ENCODE measurements around the gene PPP1R1B.

The PPP1R1B gene

DNA sequence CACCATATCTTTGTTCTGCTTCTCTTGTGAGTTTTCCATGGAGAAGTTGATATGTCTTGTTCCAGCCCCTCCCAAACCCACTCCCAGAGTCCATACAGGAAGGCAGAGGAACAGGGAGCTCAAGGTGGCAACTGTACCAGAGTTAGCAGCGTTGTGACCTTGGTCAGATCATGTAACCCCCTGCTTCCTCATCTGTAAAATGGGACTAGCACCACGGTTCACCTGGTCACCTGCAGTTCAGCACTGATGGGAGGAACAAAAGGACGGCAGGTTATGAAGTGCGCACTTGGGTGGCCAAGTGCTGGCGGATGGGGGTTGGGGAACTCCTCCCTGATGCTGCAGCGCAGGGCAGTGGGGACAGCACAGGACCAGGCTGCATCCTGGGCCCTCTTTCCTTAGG is 11.3 kb upstream of the PPP1R1B start:
- no peak for DNase-seq (ENCODE audit: low spot score)

DNA sequence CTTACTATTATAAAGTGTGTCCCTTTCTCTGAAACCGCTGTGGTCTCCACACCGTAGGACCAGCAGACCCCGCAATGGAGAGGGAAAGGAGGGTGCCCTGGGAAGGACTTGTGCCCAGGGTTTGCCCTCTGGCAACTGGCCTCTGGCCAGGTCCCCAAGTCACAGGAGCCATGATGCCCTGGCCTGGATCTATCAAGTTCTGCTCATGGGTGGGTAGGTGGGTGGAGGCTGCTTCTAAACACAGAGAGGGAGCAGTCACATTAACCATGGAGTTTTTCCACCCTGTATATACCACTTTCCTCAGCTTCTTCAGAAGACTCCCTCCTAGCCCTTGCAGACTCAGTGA is 9.7 kb upstream of the PPP1R1B start:
- no peak for DNase-seq (ENCODE audit: low spot score)

DNA sequence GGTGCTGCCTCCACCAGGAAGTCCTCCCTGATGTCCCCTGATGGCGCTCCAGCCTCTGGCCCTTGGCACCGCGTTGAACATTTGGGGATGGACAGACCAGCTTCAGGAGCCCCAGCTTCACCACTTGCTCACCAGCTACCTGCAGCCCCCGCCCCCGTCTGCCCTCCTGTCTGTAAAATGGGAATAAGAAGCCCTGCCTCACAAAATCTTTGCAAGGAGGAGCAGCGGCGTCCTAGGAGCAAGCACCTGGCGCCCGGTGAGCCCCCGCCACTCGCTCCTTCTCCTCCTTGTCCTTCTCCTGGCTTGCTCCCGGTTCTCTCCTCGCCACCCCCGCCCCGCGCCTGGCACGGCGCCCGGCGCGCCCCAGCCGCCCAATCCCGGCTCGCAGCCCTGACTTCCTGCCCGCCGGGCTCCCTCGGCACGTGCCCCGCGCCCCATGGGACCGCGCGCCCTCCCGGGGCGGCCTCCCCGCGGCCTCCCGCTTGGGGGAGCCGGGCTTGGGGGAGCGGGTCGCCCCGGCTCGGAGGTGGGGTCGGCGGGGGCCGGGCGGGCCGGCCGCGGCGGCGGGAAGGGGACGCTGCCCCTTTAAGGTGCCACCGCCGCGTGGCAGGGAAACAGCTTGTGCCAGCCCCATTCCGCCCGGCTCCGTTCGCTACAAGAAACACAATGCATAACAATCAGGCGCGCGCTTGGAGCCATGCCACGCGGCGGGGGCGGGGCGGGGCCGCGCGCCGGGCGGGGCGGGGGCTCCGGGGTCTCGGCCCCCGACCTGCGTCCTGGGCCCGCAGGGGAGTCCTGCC is 9.1 kb upstream of the PPP1R1B start:
- peak; percentile 77 for DNase-seq (ENCODE audit: low spot score)

DNA sequence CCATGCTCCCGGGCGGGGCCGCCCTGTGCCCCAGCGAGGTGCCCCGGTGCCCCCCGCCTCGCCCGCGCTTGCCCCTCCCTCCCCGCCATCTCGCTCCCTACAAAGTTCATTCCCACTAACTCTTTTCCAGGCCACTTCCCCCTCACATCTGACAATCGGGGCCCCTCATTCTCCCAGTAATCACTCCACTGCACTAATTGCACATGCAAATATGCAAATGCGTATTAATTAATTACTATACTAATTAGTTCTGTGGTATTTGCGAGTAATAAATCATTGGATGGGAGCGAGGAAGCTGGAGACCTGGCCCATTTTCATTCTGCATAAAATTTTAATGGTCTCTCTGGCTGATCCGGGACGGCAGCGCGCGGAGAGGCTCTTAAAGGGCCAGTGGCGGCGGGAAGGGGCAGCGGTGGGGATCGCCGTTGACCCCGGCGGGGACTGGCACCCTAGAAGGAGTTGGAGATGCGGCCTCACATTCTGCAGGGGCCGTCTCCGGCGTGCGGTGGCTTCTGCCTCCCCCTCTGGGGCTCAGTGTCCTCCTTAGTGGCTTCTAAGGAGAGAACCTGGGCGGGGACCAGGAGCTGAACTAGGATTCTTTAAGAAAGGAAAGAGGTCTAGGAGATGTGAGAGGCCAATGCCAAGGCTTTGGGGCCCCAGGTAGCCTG is 8.4 kb upstream of the PPP1R1B start:
- peak; percentile 50 for DNase-seq (ENCODE audit: low spot score)

DNA sequence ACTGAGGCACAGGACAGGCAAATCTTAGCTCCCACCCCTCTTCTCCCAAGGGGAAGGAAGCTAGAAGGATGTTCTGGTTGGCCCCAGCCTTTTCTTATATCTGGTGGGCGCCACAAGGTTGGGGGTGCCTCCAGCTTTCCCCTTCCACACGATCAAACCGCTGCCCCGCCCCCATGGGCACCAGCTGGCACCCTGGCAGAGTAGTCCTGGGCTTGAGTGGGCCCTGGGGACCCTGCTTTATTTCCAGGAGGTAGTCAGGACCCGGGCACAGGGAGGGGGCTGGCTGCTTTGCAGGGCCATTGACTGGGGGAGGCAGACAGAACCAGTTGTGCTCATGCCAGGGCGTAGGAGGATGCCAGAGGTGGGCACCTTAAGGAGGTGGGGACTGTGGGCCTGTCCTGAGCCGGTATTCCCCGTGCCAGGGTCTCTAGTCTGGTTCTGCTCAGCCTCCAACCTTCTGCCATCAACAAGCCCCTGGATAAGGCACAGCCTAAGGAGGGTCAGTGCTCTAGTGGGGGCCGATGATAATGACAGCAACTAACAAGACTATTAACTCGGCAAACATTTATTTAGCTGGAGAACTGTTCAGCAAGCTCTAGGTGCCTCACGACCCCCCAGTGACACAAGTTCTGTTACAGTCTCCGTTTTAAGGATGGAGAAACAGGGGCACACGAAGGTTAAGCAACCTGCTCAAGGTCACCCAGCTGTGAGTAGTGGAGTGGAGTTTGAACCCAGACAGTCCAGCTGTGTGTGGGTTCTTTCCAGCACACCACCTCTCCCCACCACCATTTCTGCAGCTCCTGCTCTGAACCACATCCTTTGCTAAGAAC is 7.6 kb upstream of the PPP1R1B start:
- DNase-seq (ENCODE audit: low spot score), result no peak

DNA sequence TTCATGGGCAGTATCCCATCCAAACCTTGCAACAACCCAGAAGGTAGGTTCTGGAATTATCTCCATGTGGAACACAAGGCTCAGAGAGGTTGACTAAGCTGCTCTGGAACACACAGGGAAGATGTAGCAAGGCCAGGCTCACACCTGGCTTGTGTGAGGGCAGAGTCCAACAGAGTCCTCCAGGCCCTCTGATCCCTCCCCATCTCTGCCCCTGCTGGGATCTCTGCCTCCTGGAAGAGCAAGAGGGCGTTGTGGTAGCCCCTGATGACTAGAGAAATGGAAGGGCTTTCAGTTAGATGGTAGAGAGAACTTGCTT is 7.0 kb upstream of the PPP1R1B start:
- DNase-seq (ENCODE audit: low spot score), result no peak

DNA sequence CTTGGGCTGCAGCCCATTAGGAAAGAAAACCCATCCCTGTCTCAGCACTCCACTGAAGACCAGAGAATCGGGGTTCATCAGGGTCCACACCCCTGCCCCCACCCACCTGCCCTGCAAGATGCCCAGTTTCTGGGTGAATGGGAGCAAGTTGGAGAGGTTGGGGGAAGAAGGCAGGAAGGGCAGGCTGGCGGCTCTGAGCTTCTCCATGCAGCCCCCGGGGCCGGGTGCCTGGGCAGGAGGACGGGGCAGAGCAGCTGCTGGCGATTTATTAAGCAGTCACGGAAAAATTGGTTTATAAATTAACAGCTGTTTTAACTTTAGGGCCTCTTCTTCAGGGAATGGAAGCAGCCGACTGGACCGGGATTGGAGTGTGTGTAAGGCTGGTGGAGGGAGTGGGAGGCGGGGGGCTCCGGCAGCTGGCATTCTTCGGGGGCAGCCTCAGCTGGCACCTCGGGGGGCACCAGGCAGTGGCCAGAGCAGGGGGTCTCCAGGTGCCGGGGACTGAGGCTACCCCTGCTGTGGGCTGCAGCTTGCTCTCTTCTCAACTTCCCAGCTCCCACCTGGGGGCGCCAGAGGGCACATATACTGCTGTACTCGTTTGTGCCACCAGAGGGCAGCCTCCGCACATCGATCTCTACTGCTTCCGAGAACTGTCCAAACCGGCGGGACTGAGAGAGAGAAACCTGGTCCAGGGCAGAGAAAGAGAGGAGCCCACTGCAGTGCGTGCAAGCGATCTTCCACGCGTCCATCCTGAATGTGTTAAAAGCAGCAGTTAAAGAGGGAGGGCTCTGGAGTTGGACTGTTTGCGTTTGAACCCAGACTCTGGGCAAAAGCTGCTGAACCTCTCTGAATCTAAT is 5.0 kb upstream of the PPP1R1B start:
- DNase-seq (ENCODE audit: low spot score), result peak; percentile 78

DNA sequence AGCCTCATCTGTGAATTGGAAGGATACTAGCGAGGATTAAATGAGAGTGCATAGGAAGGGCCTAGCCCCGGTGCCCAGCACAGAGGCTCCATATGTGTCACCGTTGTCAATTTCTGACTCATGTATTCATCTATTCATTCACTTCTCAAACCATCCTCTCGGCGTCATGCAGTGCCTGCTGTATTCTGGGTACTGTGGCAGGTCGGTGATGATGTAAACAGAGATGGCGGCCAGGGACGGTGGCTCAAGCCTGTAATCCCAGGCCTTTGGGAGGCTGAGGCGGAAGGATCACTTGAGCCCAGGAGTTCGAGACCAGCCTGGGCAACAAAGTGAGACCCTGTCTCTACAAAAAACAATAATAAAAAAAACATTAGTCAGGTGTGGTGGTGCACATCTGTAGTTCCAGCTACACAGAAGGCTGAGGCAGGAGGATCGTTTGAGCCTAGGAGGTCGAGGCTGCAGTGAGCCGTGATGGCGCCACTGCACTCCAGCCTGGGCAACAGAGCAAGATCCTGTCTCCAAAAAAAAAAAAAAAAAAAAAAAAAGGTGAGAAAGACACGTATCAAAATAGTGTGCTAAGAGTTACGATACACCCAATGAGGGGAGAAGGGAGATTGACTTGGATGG is 4.3 kb upstream of the PPP1R1B start:
- no peak for DNase-seq (ENCODE audit: low spot score)

DNA sequence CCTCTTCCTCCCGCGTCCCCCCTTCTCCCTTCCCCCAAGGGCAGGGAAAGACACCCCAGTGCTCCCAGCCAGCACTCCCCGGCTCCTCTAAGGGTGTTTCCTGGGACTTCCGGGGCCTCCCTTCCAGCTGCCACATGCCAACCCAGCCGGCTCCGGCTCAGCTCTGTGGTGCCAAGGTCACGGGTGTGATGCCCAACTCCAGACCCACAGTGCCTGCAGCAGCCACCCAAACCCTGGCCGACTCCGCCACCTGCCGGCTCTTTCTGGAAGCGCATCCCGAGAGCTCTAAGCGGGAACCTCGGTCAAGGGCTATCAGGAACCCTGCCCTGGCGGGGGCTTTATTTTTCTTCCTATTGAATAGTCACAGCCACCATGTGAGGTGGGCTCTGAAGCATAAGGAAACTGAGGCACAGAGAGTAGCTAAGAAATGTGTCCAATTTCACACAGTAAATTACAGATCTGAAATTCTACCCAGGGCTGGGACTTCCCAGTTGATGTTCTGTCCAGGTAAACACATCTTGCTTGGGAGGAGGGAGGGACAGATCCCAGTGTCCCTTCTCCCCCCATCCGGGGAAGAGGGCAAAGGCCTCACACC is 3.3 kb upstream of the PPP1R1B start:
- peak; percentile 73 for DNase-seq (ENCODE audit: low spot score)

DNA sequence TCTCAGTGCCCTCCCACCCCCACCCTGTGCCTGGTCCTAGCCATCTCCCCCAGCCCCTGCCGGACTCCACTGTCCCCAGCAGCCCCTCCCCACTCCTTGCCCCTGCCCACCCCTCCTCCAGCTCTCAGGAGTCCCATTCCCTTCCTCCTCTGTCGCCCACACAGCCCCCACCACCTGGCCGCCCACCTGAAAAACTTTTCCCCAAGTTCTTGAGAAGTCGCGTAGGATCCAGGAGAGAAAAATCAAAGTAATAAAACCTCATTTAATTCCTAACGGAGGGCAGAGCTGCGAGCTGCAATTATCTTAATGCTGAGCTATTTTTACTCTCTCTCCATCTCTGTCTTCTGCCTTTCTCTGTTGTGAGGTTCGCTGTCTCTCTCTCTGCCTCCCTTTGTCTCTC is 2.4 kb upstream of the PPP1R1B start:
- DNase-seq (ENCODE audit: low spot score), result no peak

DNA sequence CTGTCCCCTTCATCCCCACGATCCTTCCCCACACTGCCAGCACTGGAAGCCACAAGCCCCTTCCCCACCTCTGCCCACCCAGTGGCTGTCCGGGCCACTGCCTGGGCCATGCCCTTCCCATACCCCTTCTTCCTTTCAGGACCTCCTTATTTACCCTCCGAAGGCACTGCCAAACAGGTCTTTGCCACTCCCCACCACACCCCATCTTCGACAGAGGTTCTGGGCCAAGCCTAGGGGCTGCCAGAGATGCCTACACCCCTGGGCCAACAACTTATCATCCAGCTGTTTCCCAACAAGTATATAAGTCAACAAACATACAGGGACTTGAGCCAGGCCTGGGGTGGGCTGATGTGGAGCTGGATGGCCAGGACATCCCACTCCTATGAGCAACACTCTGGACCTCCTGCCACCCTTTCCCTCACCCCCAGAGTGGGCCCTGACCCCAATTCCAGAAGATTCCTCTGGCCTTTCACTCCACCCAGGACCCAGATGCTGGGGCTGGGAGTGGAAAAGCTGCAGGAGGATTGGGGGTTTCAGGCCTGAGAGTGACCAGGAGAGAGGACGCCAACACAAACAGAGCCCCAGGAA is 1.5 kb upstream of the PPP1R1B start:
- no peak for DNase-seq (ENCODE audit: low spot score)

DNA sequence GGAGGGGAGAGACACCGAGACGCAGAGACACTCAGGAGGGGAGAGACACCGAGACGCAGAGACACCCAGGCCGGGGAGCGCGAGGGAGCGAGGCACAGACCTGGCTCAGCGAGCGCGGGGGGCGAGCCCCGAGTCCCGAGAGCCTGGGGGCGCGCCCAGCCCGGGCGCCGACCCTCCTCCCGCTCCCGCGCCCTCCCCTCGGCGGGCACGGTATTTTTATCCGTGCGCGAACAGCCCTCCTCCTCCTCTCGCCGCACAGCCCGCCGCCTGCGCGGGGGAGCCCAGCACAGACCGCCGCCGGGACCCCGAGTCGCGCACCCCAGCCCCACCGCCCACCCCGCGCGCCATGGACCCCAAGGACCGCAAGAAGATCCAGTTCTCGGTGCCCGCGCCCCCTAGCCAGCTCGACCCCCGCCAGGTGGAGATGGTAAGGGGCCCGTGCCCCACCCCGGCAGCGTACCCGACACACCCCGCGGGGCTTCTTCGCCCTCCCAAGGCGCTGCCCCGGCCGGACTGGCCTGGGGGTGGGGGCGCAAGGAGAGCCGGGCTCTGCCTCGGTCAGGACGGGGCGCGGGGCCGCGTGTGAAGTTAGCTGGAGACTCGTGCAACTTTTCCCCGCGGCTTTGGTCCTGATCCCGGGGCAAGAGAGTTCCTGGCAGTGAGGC is 427 bp downstream of the PPP1R1B start:
- no peak for DNase-seq (ENCODE audit: low spot score)

DNA sequence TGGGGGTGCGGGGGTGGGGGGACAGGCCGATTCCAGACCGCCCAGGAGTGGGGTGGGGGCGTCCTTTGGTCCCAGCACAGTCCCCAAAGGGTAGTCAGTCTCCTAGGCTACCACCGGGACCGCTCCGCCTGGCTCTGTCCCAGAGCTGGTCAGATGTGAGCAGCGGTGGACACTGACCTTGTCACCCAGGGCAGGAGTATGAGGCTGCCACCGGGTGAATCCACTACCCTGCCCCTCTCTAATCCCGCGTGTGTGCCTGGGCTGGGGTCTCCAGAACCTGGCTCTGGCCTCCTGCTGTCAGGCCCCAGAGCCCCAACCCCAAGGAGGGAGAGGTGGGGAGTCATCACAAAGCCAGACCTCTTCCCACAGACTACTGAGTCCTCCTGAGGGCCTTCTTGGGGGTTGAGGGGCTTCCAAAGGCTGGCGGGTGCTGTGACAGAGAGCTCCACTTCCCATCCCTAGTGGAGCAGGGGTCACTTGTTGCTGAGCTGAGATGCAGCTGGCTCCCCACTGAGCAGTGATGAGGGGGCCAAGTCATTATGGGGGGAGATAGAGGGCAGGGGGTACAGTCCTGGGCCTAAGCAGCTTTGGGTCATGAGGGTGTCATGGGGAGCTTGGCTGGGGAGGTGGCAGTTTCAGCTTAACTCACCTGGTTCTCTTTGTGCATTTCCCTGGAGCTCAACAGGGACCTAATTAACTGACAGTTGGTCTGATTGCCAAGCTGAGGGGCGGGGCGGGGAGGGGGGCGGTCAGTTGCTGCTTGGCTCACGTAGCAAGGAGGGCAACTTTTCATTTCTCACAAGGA is 1.2 kb downstream of the PPP1R1B start:
- DNase-seq (ENCODE audit: low spot score), result no peak

DNA sequence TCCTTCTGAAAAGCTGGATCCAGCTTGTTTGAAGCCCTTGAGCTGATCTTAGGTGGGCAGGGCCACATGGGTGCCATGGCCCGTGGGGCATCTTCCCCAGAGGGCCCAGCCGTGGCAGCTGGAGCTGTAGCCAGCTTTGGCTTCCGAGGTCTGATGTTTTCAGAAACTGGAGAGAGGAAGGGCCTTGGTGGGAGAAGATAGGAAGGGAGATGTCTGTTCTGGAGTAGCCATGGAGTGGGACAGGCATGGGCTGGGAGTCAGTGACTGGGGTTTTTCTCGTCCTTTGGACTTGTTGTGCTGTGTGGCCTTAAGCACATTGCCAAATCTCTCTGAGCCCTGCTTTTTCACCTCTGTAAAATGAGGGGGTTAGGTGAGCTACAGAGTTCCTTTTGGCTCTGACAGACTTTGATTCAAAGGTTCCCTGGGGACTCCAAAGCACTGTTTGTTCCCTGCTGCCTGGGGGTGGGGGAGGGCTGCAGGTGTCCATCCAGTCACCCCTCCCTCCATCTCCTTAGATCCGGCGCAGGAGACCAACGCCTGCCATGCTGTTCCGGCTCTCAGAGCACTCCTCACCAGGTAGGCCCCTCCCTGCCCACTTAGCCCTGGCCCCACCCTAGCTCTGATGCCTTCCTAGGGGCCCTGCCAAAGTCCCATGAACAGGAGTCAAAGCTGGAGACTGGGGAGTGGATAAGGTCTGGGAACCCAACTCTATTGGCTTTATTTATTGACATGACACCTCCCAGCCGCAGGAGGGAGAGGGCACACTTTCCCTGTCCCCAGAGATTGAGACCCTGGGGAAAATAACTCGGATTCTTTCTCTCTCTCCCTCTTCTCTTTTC is 2.1 kb downstream of the PPP1R1B start:
- peak; percentile 56 for DNase-seq (ENCODE audit: low spot score)

DNA sequence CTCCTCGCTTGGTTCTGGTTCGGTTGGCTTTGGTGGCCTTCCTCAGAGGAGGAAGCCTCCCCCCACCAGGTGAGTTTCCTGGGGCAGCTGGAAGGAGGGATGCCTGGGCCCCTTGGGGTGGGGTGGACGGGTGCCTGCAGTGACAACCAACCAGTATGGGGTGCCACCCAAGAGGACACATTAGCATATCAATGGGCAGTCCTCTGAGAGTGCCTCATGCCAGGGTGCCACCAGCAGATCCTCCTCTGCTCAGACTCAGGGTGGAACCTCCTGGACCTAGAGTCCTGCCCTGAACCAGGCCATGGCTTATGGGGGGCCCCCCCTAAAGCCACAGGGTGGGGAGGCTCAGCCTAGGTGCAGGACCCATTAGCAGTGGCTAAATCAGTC is 2.7 kb downstream of the PPP1R1B start:
- no peak for DNase-seq (ENCODE audit: low spot score)

DNA sequence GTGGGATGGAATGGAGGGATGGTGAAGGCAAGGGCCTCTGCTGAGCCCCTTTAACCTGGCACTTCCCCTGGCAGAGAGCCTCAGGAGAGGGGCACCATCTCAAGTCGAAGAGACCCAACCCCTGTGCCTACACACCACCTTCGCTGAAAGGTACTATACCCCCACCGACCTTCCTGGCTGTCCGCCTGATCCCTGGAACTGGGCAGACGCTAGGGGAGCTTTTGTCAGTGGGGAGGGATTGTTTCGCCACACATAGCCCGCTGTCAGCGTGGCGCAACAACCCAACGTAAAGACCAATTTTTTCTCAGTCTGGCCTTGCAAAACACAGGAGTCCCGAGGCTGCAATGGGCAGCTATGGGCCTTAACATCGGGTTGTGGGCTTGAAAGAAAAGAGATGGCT is 3.1 kb downstream of the PPP1R1B start:
- no peak for DNase-seq (ENCODE audit: low spot score)

DNA sequence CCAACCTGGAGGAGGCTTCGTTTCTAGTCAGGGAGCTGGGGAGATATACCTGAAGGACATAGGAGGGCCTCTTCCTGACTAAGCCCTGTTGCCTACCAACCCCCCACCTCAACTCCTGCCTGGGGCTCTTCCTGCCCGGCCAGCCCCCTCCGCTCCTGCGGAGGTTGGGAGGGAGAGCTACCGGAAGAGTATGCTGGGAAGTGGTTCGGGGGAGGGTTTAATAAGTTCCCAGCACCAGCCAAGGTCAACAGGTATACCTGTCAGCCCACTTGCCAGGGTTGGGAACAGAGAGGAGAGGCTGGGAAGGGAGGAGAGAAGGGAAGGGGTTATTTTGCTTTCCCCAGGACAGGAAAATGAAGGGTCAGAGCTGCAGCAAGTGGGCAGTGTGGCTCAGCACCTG is 4.7 kb downstream of the PPP1R1B start:
- no peak for DNase-seq (ENCODE audit: low spot score)

DNA sequence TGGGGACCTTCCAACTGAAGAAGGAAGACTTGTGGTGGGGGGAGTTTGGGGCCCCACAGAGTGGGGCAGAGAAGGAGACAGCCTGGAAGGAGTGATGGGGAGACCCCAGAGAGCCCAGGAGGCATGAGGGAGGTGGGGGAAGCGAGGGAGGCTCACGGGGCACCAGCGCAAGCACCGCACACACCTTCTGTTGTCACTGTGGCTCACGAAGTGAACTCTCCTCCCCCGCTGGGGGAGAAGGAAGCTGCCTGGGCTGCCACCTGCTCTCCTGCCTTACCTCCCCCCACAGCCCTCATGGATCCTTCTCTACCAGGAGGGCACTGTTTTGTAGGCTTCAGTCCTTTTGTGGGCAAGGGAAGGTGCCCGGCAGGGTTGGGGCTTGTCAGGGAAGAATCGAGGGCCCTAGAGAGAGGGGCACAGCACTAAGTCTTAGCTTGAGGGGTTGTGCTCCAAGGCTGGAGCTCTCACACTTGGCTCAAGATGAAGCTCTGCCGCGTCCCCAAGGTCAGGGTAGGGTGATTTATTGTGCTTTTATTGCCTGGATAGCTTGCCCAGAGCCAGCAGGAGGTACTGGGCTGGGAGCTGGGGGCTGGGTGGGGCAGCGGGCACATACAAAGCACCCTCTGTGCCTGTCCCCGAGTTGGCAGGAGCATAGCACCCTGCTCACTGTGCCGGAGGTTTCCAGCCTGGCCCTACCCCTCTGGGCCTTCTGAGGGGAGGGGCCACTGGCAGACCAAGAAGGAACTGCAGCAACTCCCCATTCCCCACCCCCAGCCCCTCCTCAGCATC is 5.6 kb downstream of the PPP1R1B start:
- DNase-seq (ENCODE audit: low spot score), result peak; percentile 29
